Psoas muscle (tissue), 8 donors: ENCODE data around the gene VSTM1. TPM values are rescaled to one million over a fixed set of nuclear protein-coding genes. Genes with fewer than 3 reads are reported as not detected.

ENCODE experiments used
- ATAC-seq, 4 donors: fragments of 200-7000 bp; cut with Tn5 transposase; one replicate each; pipeline ENCODE4 v1.9.1; 2020; ENCODE audit warnings: moderate library complexity in 3 of 4, mild to moderate bottlenecking in 2 of 4
- DNase-seq, 2 donors: peaks; one replicate each; pipeline ENCODE4 v3.0.0-alpha.2; 2020
- H3K27ac ChIP-seq: fragments of 200-600 bp; one replicate; pipeline ENCODE4 v1.8.0; 2022
- H3K27me3 ChIP-seq, 3 donors: fragments of 200-600 bp in 1 of 3; one replicate each; pipeline versions ENCODE4 v1.6.1 to v1.8.0; 2013 to 2022; ENCODE audit warnings: low read length in 2 of 3, mild to moderate bottlenecking in 2 of 3, moderate library complexity in 1 of 3; ENCODE audit not compliant: insufficient read depth in 3 of 3
- H3K36me3 ChIP-seq, 2 donors: fragments of 200-600 bp in 1 of 2; one replicate each; pipeline versions ENCODE4 v1.6.1 to v1.8.0; 2013 to 2022; ENCODE audit warnings: low read depth in 1 of 2, mild to moderate bottlenecking in 1 of 2, moderate library complexity in 1 of 2; ENCODE audit not compliant: insufficient read depth in 1 of 2
- H3K4me1 ChIP-seq: fragments of 200-600 bp; one replicate; pipeline ENCODE4 v1.8.0; 2022
- H3K4me3 ChIP-seq: fragments of 200-600 bp; one replicate; pipeline ENCODE4 v1.8.0; 2022; ENCODE audit warnings: mild to moderate bottlenecking
- H3K9me3 ChIP-seq: fragments of 200-600 bp; one replicate; pipeline ENCODE4 v1.8.0; 2022
- WGBS, 3 donors: extraction: QIAGEN DNeasy Blood & Tissue Kit; methylation state at CpG; one replicate each; pipeline versions ENCODE4 v1.1.6 to v1.1.7; 2013; 5-methylcytosine and 5-hydroxymethylcytosine counted together
- intact Hi-C, 2 donors: fragments of 100-400 bp; cut with DNase I; formaldehyde crosslinking; loops; one replicate each; pipeline versions ENCODE4 v1.11.0 to v1.14.2; 2022
- polyA plus RNA-seq, 3 donors: library from polyadenylated mRNA; stranded (reverse); fragments of 200-250 nt; gene quantifications; one replicate each; pipeline ENCODE4 v1.2.3, GENCODE V29; 2013
- total RNA-seq, 4 donors: library from RNA; stranded (reverse); fragmentation: NEBNext Ultra II Directional in 2 of 4; extraction: Animal tissue kit (Norgen Biotek cat#: 25700) in 2 of 4; gene quantifications; one replicate each; pipeline versions ENCODE4 v1.2.1 to v1.2.4, GENCODE V29; 2021 to 2023
- TF ChIP-seq, protein P1 (sequence below): fragments of 200-600 bp; IDR thresholded peaks from one replicate; pipeline ENCODE4 v1.8.0; 2022; ENCODE audit warnings: antibody characterized with exemption
- donor health status: healthy with polysubstance abuse.
- donor health status: DM: no; HTN: no; CAD: no; lungs with moderate emphysema.
- donor health status: Bipolar disorder and iron deficiency.
- donor health status: healthy.
- donor health status: DM: yes; HTN: yes; CAD: no.
- donor health status: DM: no; HTN: no; CAD: no.
- donor health status: DM: no; HTN: no; CAD: no.
- donor health status: DM: yes; HTN: yes; CAD: no.

VSTM1 gene
- total and polyA plus RNA-seq, 7 donors = not detected

DNA sequence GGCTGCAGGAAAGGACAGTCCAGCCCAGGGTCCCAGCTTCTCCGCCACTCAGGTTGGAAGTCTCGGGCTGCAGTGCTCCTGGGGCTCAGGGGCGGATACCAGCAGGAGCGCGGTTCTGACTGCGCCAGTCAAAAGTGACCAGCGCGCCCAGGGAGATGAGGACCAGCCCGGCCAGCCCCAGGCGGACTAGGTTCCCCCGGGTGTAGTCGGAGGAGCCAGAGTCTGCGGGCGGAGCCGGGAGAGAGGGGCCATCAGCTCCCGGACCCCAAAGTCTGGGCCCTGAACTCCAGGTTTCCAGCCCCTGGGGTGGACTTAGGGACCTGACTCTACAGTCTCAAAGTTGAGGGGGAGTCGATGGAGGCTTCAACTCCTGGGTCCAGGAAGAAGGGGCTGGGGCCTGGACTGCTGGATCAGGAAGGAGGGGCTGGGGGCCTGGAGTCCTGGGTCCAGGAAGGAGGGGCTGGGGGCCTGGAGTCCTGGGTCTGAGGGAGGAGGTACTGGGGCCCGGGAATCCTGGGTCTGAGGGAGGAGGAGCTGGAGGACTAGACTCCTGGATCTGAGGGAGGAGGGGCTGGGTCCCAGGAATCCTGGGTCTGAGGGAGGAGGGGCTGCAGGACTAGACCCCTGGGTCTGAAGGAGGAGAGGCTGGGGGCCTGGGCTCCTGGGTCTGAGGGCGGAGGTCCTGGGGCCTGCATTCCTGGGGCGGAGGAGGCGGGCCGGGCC is 31.6 kb upstream of the VSTM1 start:
- ATAC-seq (peak in 1 of 4 donors; percentile 13), DNase-seq (no peak)
- Histone ChIP-seq H3K4me1 (no peaks in the 10 kb centered on the region), H3K36me3 (no peaks in the 10 kb centered on the region), H3K4me3 (peak overlapping the region; percentile 53), H3K27ac (no peak overlapping the region), H3K9me3 (no peaks in the 10 kb centered on the region), H3K27me3 (peaks cover 0 to 40% (median 15%) of the 10 kb centered on the region in 3 donors)
- TF ChIP-seq, protein P1, sequence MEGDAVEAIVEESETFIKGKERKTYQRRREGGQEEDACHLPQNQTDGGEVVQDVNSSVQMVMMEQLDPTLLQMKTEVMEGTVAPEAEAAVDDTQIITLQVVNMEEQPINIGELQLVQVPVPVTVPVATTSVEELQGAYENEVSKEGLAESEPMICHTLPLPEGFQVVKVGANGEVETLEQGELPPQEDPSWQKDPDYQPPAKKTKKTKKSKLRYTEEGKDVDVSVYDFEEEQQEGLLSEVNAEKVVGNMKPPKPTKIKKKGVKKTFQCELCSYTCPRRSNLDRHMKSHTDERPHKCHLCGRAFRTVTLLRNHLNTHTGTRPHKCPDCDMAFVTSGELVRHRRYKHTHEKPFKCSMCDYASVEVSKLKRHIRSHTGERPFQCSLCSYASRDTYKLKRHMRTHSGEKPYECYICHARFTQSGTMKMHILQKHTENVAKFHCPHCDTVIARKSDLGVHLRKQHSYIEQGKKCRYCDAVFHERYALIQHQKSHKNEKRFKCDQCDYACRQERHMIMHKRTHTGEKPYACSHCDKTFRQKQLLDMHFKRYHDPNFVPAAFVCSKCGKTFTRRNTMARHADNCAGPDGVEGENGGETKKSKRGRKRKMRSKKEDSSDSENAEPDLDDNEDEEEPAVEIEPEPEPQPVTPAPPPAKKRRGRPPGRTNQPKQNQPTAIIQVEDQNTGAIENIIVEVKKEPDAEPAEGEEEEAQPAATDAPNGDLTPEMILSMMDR = no peak
- intact Hi-C loops = no loop called here
- 66 to 69% (median 67%) methylated on average over 22 of the region's 22 CpGs for WGBS, 3 donors

DNA sequence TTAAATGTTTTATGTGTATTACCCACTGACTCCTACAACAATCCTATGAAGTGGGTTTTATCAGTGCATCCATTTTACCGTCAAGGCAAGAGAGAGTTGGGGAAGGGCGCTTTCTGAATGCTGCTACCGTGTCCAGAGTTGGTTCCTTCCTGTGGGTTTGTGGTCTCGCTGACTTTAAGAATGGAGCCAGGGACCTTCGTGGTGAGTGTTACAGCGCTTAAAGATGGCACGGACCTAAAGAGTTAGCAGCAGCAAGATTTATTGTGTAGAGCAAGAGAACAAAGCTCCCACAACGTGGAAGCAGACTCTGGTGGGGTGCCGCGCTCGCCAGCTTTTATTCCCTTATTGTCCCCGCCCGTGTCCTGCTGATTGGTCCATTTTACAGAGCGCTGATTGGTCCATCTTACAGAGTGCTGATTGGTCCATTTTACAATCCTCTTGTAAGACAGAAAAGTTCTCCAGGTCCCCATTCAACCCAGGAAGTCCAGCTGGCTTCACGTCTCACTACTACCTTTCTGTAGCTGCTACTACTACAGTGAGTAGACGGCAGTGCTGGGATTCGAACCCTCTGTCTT is 30.8 kb upstream of the VSTM1 start:
- H3K9me3 ChIP-seq = no peaks in the 10 kb centered on the region
- no peak overlapping the region for H3K4me3 ChIP-seq
- TF ChIP-seq, protein P1 = no peak
- no peak for DNase-seq
- H3K27me3 ChIP-seq = peaks cover 0 to 40% (median 15%) of the 10 kb centered on the region in 3 donors
- no peaks in the 10 kb centered on the region for H3K4me1 ChIP-seq
- intact Hi-C loops = no loop called here
- 80 to 87% (median 81%) methylated on average over 17 of the region's 17 CpGs for WGBS, 3 donors
- H3K36me3 ChIP-seq = no peaks in the 10 kb centered on the region
- ATAC-seq = no peak
- no peak overlapping the region for H3K27ac ChIP-seq

DNA sequence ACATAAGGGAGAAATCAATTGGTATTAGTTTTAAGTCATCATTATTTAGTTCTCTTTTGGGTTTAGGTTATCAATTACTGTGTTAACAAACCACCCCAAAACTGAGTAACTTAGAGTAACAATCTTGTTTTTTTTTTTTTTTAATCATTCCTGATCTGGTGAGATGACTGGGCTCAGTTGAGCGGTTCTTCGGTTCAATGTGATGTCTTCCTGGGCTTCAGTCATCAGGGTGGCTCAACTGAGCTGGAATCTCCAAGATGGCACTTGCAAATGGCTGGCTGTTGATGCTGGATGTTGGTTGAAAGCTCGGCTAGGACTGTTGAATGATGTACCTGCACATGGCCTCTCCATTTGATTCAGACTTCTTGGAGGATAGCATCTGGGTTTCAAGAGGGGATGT is 20.7 kb upstream of the VSTM1 start:
- H3K9me3 ChIP-seq = peaks cover 8% of the 10 kb centered on the region
- intact Hi-C loops = no loop called here
- no peak for ATAC-seq
- DNase-seq = no peak
- WGBS, 3 donors = 77 to 79% (median 79%) methylated on average over 3 of the region's 3 CpGs
- H3K4me1 ChIP-seq = no peaks in the 10 kb centered on the region
- TF ChIP-seq, protein P1 = no peak
- H3K27me3 ChIP-seq = no peaks in the 10 kb centered on the region
- H3K36me3 ChIP-seq = no peaks in the 10 kb centered on the region
- H3K4me3 ChIP-seq = no peak overlapping the region
- no peak overlapping the region for H3K27ac ChIP-seq

DNA sequence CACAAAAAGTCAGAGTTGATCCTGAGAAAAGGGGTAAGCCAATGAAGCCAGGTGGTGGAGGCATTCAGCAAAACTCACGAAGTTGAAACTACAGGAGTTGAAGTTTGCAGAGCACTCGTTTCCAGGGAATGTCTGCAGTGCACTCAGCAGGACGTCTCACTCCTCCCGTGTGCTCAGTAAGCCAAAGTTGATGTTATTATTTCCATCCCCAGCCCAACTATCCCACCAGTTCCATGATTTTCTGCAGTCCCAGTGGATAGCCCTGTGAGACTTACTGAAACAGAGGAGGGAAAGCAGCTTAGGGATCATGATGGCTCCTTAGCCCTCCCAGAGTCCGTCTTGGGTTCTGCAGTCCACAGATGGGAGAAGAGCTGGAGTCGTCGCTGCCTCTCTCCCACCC is 17.3 kb upstream of the VSTM1 start, which contains the start of gene TARM1:
Gene TARM1 (minus strand): TSS at position 334 of the 400 bp plus-strand sequence. CDS start 25 bp downstream, at position 309.
- Histone ChIP-seq H3K27ac (no peak within 1 kb of the TSS), H3K36me3 (no peaks in the 10 kb centered on the region), H3K27me3 (no peaks in the 10 kb centered on the region), H3K9me3 (peaks cover 8% of the 10 kb centered on the region), H3K4me1 (no peaks in the 10 kb centered on the region), H3K4me3 (no peak within 1 kb of the TSS)
- DNase-seq = no peak
- intact Hi-C loops = no loop called here
- WGBS, 3 donors = 75 to 84% (median 83%) methylated on average over 7 of the region's 7 CpGs
- no peak for ATAC-seq
- TF ChIP-seq, protein P1 = no peak
